Epithelial cell of proximal tubule (primary cell): ENCODE data around the gene CHSY1. TPM values are rescaled to one million over a fixed set of nuclear protein-coding genes. Genes with fewer than 3 reads are reported as not detected.

Source experiments
- DNase-seq: peaks from one replicate; pipeline ENCODE4 v3.0.0-alpha.2; 2011; ENCODE audit warnings: low read depth
- H3K4me3 ChIP-seq: 2 replicates; pipeline ENCODE4 v1.5.1; 2011; ENCODE audit warnings: low read depth, mild to moderate bottlenecking, low read length
- CTCF ChIP-seq: conservative IDR thresholded peaks from 2 replicates; pipeline ENCODE4 v1.5.1; 2012; ENCODE audit warnings: low read depth, mild to moderate bottlenecking, low read length
- total RNA-seq: library from RNA; depleted of rRNA; stranded (reverse); fragments of >200 nt; gene quantifications from 2 replicates; pipeline ENCODE4 v1.2.3, GENCODE V29; 2015

Gene CHSY1
- 14.4 and 19.2 TPM in 2 replicates for total RNA-seq

GRCh38 chr15:101251830-101252820 lies at the start of gene CHSY1:
Gene CHSY1, minus strand, starts transcription at chr15:101252048. Its CDS starts 592 bp downstream, at chr15:101251456.
- H3K4me3 ChIP-seq, result peak within 1 kb of the TSS; percentile 85
- no peak for DNase-seq
- TF ChIP-seq CTCF, result no peak

DNA sequence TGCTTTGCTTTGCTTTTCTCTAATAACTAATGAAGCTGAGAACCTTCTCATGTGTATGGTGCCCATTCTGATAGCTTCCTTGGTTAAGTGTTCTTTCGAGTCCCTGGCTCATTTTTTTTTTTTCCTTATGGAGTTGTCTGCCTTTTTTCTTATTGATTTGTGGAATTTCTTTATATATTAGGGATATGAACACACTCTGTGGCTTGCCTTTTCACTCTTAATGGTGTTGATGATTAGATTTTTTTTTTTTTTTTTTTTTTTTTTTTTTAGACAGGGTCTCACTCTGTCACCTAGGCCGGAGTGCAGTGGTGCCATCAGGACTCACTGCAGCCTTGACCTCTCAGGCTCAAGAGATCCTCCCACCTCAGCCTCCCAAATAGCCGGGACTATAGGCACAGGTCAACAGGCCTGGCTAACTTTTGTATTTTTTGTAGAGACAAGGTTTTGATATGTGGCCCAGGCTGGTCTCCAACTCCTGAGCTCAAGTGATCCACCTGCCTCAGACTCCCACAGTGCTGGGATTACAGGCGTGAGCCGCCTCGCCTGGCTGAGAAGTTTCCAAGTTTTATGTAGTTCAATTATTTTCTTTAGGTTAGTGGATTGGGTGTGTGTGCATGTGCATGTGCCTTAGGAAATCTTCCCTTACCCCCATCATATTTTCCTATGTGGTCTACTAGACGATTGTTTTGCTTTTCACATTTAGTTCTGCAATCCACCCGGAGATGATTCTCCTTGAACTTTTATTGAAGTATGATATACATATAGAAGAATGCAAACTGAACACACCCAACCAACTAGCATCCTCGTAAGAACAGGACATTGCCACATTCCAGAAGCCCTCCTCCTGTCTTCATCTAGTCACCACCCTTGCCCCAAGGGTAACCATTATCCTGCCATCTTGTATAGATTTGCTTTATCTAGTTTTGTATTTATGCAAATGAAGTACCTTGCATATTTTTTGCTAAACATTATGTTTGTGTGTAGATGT lies 44.9 kb upstream of the CHSY1 start:
- no peak for TF ChIP-seq CTCF
- no peak for DNase-seq
- no peak overlapping the region for H3K4me3 ChIP-seq

DNA sequence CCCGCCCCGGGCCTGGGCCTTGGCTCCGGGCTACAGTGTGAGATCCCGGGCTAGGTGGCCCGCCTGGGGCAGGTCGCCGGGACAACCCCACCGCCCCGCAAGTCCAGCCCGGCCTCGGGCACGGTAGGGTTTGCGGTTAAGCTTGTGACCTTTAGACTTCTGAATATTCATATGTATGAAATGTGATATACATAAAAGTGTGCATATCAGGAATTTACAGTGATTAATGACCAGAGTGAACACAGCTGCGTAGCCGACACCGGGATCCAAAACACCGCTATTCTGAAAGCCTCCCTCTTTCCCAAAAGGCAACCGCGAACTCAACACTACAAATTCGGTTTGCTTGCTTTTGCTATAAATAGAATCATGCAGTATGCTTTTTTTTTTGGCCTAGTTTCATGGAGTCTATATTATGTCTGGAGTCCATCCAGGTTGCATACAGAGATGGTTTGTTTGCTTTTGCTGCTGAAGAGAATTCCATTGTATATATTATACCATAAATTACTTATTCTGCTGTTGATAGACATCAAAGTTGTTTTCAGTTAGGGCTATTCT lies 43.8 kb upstream of the CHSY1 start:
- H3K4me3 ChIP-seq, result peak overlapping the region; percentile 92
- DNase-seq, result no peak
- no peak for TF ChIP-seq CTCF

- no peak for DNase-seq
- no peak for TF ChIP-seq CTCF
Observed at GRCh38 chr15:101294731-101295606, 43.1 kb upstream of the CHSY1 start, which contains the start of gene SNRPA1. Gene SNRPA1, minus strand, starts transcription at chr15:101295248. Its CDS starts 70 bp downstream, at chr15:101295178.

GRCh38 chr15:101293122-101293521 lies 41.3 kb upstream of the CHSY1 start:
- TF ChIP-seq CTCF, result no peak
- DNase-seq, result no peak
- peak overlapping the region; percentile 92 for H3K4me3 ChIP-seq

More at GRCh38 chr15:101294731-101295606, 43.1 kb upstream of the CHSY1 start, which contains the start of gene SNRPA1:
- peak within 1 kb of the TSS; percentile 92 for H3K4me3 ChIP-seq
